Measurements from ENCODE around the gene C3orf38.
"Not testable (repeated sequence)": the region's sequence is repeated elsewhere in the genome, so short reads cannot be mapped to it uniquely, and the experiment has no call there.

Gene C3orf38

DNA sequence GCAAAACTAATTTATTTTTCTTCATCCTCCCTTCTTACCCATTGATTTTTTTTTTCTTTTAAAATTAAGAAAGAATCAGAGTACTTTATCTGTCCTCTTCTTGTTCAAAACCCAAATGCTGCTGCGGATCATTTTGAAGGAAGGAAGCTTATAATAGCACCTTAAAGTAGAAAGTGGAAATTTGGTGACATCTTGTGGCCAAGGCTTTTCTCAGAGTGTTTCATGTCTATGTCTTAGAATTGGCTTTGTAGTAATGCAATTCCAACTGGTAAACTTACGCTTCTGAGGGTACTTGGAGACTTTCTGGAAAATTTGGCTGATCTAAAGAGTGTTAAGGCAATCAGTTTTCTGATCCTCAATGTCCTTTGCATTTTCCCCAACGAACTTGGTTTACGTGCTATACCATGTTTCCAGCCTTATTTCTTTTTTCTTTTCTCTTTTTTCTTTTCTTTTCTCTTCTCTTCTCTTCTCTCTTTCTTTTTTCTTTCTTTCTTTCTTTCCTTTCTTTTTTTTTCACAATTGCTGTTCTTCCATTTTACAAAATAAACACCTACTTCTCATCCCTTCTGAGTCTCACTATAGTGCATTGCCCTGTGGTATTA lies 30.7 kb downstream of the C3orf38 start:
- H2AFZ ChIP-seq (ENCODE audit: low read depth, low read length): no peak overlapping the region

DNA sequence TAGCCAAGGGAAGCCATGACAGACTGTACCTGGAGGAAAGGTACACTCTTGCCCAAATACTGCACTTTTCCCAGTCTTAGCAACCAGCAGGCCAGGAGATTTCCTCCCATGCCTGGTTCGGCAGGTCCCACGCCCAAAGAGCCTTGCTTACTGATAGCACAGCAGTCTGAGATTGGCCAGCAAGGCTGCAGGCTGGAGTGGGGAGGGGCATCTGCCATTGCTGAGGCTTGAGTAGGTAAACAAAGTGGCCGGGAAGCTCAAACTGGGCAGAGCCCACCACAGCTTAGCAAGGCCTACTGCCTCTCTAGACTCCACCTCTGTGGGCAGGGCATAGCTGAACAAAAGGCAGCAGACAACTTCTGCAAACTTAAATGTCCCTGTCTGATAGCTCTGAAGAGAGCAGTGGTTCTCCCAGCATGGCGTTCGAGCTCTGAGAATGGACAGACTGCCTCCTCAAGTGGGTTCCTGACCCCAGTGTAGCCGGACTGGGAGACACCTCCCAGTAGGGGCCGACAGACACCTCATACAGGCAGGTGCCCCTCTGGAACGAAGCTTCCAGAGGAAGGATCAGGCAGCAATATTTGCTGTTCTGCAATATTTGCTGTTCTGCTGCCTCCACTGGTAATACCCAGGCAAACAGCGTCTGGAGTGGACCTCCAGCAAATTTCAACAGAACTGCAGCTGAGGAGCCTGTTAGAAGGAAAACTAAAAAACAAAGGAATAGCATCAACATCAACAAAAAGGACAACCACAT lies 32.6 kb downstream of the C3orf38 start:
- not testable (repeated sequence) for H3K27me3 ChIP-seq (ENCODE audit: insufficient read depth, low read length); H3K4me1 ChIP-seq (ENCODE audit: insufficient read depth, low read length); H3K9me3 ChIP-seq (ENCODE audit: low read length); H3K36me3 ChIP-seq (ENCODE audit: insufficient read depth, low read length); H3K4me3 ChIP-seq (ENCODE audit: low read length); H2AFZ ChIP-seq (ENCODE audit: low read depth, low read length)

More for the DNA sequence above, 30.7 kb downstream of the C3orf38 start:
- no peaks in the 10 kb centered on the region for H3K27me3 ChIP-seq (ENCODE audit: insufficient read depth, low read length)
- no peaks in the 10 kb centered on the region for H3K9me3 ChIP-seq (ENCODE audit: low read length)
- H3K4me1 ChIP-seq (ENCODE audit: insufficient read depth, low read length): no peaks in the 10 kb centered on the region
- no peaks in the 10 kb centered on the region for H3K36me3 ChIP-seq (ENCODE audit: insufficient read depth, low read length)
- no peak overlapping the region for H3K4me3 ChIP-seq (ENCODE audit: low read length)

DNA sequence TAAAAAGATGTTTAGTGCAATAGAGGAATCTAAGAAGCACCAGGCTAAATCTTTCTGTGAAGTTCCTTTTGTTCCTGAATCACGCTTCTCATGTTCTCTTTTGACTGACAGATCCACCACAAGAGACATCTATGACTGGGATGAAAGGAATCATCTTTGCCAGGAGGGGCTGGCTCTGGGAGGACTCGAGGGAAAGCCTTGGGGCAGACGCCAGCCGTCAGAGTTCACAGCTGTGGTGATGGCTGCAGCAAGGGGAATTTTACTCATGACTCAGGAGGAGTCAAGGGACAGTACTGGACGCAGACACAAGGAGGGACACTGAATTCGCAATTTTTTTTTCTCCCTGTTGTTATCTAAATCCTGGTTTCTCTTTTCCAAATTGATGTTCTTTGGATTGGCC lies 38.7 kb downstream of the C3orf38 start:
- no peaks in the 10 kb centered on the region for H3K36me3 ChIP-seq (ENCODE audit: insufficient read depth, low read length)
- no peak overlapping the region for H3K4me3 ChIP-seq (ENCODE audit: low read length)
- no peaks in the 10 kb centered on the region for H3K9me3 ChIP-seq (ENCODE audit: low read length)
- no peaks in the 10 kb centered on the region for H3K27me3 ChIP-seq (ENCODE audit: insufficient read depth, low read length)
- H3K4me1 ChIP-seq (ENCODE audit: insufficient read depth, low read length): peaks cover 30% of the 10 kb centered on the region
- no peak overlapping the region for H2AFZ ChIP-seq (ENCODE audit: low read depth, low read length)

DNA sequence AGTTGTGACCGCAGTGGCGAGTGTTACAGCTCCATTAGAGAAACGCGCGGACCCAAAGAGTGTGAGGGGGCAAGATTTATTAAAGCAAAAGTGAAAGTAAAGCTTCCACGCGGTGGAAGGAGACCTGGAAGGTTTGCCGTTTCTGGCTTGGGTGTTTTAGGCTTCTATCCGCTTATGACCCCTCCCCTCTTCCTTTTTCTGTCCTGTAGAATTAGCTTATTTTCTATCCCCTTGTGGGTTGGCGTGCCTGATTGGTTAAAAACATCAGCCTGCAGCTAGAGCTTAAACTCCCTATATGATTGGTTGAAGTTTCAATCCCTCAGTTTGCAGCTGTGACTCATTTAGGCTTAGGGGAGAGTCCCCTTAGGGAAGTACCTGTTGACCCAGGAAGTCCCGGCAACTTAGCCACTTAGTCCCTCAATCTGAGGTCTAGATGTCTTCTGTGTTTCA lies 39.6 kb downstream of the C3orf38 start:
- Histone ChIP-seq H3K27me3 (ENCODE audit: insufficient read depth, low read length) (no peaks in the 10 kb centered on the region), H3K4me1 (ENCODE audit: insufficient read depth, low read length) (peaks cover 30% of the 10 kb centered on the region), H3K9me3 (ENCODE audit: low read length) (no peaks in the 10 kb centered on the region), H3K36me3 (ENCODE audit: insufficient read depth, low read length) (no peaks in the 10 kb centered on the region), H2AFZ (ENCODE audit: low read depth, low read length) (no peak overlapping the region), H3K4me3 (ENCODE audit: low read length) (no peak overlapping the region)

DNA sequence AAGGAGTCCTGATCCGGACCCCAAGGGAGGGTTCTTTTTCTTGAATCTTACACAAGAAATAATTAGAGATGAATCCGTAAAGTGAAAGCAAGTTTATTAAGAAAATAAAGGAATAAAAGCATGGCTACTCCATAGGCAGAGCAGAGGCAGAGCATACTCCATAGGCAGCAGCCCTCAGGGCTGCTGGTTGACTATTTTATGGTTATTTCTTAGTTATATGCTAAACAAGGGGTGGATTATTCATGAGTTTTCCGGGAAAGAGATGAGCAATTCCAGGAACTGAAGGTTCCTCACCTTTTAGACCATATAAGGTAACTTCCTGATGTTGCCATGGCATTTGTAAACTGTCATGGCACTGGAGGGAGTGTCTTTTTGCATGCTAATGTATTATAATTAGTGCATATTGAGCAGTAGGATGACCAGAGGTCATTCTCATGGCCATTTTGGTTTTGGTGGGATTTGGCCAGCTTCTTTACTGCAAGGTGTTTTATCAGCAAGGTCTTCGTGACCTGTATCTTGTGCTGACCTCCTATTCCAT lies 42.2 kb downstream of the C3orf38 start:
- H3K36me3 ChIP-seq (ENCODE audit: insufficient read depth, low read length): no peaks in the 10 kb centered on the region
- no peak overlapping the region for H2AFZ ChIP-seq (ENCODE audit: low read depth, low read length)
- no peak overlapping the region for H3K4me3 ChIP-seq (ENCODE audit: low read length)
- H3K4me1 ChIP-seq (ENCODE audit: insufficient read depth, low read length): peaks cover 30% of the 10 kb centered on the region
- H3K27me3 ChIP-seq (ENCODE audit: insufficient read depth, low read length): no peaks in the 10 kb centered on the region
- no peaks in the 10 kb centered on the region for H3K9me3 ChIP-seq (ENCODE audit: low read length)

DNA sequence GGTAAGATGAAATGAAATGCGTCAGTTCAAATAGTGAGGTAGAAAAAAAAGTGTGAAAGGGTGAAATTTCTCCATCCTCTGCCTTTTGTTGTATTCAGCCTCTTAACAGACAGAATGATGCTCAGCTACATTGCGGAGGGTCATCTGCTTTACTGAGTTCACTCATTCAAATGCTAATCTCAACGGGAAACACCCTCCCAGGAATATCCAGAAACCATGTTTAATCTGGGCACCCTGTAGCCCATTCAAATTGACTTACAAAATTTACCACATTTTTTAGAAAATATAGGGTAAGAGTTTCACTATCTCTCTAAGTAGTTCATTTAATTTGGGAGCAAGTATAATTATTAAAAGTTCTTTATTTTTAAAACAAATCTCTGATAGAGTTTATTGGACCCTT lies 42.9 kb downstream of the C3orf38 start:
- Histone ChIP-seq H3K4me3 (ENCODE audit: low read length) (no peak overlapping the region), H3K9me3 (ENCODE audit: low read length) (no peaks in the 10 kb centered on the region), H3K36me3 (ENCODE audit: insufficient read depth, low read length) (no peaks in the 10 kb centered on the region), H2AFZ (ENCODE audit: low read depth, low read length) (no peak overlapping the region), H3K27me3 (ENCODE audit: insufficient read depth, low read length) (no peaks in the 10 kb centered on the region), H3K4me1 (ENCODE audit: insufficient read depth, low read length) (peaks cover 30% of the 10 kb centered on the region)

DNA sequence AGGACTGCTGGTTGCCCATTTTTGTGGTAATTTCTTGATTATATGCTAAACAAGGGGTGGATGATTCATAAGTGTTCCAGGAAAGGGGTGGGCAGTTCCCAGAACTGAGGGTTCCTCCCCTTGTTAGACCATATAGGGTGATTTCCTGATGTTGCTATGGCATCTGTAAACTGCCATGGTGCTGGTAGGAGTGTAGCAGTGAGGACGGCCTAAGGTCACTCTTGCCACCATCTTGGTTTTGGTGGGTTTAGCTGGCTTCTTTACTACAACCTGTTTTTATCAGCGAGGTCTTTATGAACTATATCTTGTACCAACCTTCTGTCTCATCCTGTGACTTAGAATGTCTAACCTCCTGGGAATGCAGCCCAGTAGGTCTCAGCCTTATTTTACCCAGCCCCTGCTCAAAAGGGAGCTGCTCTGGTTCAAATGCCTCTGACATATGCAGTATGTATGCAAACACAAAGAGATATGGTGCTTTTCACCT lies 46.2 kb downstream of the C3orf38 start:
- Histone ChIP-seq H3K27me3 (ENCODE audit: insufficient read depth, low read length) (no peaks in the 10 kb centered on the region), H3K36me3 (ENCODE audit: insufficient read depth, low read length) (no peaks in the 10 kb centered on the region), H3K4me3 (ENCODE audit: low read length) (no peak overlapping the region), H3K4me1 (ENCODE audit: insufficient read depth, low read length) (peaks cover 18% of the 10 kb centered on the region), H3K9me3 (ENCODE audit: low read length) (no peaks in the 10 kb centered on the region), H2AFZ (ENCODE audit: low read depth, low read length) (no peak overlapping the region)

DNA sequence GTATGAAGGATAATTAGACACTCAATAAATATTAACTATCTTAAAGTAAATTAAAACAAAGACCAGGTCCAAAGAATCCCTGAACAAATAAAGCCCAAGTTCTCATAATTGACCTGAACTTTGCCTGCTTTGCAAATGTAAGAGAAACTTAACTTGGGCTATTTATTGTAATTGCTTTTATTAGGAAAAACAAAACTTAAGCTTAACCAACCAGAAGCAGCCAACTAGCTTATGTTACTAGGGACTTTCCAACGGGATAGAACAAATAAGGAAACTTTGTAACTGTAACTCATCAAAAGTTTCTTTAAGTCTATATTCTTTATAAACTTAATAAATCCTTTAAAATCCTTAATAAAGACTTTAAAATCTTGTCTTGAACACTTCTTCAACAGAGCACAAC lies 48.4 kb downstream of the C3orf38 start:
- Histone ChIP-seq H3K4me1 (ENCODE audit: insufficient read depth, low read length) (peaks cover 2% of the 10 kb centered on the region), H3K36me3 (ENCODE audit: insufficient read depth, low read length) (no peaks in the 10 kb centered on the region), H3K4me3 (ENCODE audit: low read length) (no peak overlapping the region), H3K27me3 (ENCODE audit: insufficient read depth, low read length) (no peaks in the 10 kb centered on the region), H2AFZ (ENCODE audit: low read depth, low read length) (no peak overlapping the region), H3K9me3 (ENCODE audit: low read length) (no peaks in the 10 kb centered on the region)

DNA sequence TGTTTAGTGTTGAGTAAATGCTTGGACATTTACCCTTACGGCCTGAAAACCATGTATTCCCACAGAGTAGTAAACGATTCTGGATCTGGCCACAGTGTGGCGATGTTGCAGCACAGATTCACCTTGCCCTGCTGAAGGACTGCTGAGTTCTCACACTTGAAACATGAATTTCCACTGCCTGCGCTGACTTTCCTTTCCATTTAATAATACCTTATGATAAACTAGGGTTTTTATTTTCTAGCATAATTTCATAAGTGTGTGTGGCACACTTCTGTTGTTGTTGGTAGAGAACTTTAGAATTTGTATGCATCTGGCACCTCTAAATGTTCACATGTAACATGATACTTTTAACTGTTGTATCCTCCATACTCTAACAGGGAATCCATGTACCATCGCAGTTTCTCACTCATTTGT lies 53.9 kb downstream of the C3orf38 start:
- peak overlapping the region; percentile 34 for H2AFZ ChIP-seq (ENCODE audit: low read depth, low read length)
- H3K4me1 ChIP-seq (ENCODE audit: insufficient read depth, low read length): no peaks in the 10 kb centered on the region
- no peak overlapping the region for H3K4me3 ChIP-seq (ENCODE audit: low read length)
- H3K36me3 ChIP-seq (ENCODE audit: insufficient read depth, low read length): no peaks in the 10 kb centered on the region
- no peaks in the 10 kb centered on the region for H3K27me3 ChIP-seq (ENCODE audit: insufficient read depth, low read length)
- no peaks in the 10 kb centered on the region for H3K9me3 ChIP-seq (ENCODE audit: low read length)
